NT2/D1 (cell line): Measurements from ENCODE around the gene SLC6A20.

Experiments used
- DNase-seq: peaks from one replicate; pipeline ENCODE4 v3.0.0-alpha.2; 2011; ENCODE audit warnings: low read depth, low spot score
- H3K27me3 ChIP-seq: 2 replicates; pipeline ENCODE4 v1.6.0; 2011; ENCODE audit warnings: mild to moderate bottlenecking; ENCODE audit not compliant: insufficient read length, insufficient read depth
- H3K36me3 ChIP-seq: 2 replicates; pipeline ENCODE4 v1.6.1; 2011; ENCODE audit warnings: mild to moderate bottlenecking, low read length, mixed read lengths; ENCODE audit not compliant: insufficient read depth, insufficient read length
- H3K4me1 ChIP-seq: 2 replicates; pipeline ENCODE4 v1.5.1; 2011; ENCODE audit not compliant: insufficient read depth, insufficient read length
- H3K4me3 ChIP-seq: 2 replicates; pipeline ENCODE4 v1.5.1; 2011; ENCODE audit warnings: low read depth; ENCODE audit not compliant: insufficient read length
- H3K9ac ChIP-seq: 2 replicates; pipeline ENCODE4 v1.6.0; 2011; ENCODE audit warnings: low read depth; ENCODE audit not compliant: insufficient read length
- H3K9me3 ChIP-seq: 2 replicates; pipeline ENCODE4 v1.5.1; 2011; ENCODE audit warnings: mild to moderate bottlenecking, low read length; ENCODE audit not compliant: insufficient read depth
- SUZ12 ChIP-seq: IDR thresholded peaks from 2 replicates; pipeline ENCODE4 v1.6.1; 2011; ENCODE audit not compliant: insufficient read length, insufficient read depth; ENCODE audit errors: extremely low read depth
- YY1 ChIP-seq: IDR thresholded peaks from 2 replicates; pipeline ENCODE4 v1.6.1; 2011; ENCODE audit not compliant: insufficient read length, insufficient read depth
- ZNF274 ChIP-seq: IDR thresholded peaks from 2 replicates; pipeline ENCODE4 v1.6.1; 2011; ENCODE audit warnings: mild to moderate bottlenecking, low read depth, low read length

The SLC6A20 gene

DNA sequence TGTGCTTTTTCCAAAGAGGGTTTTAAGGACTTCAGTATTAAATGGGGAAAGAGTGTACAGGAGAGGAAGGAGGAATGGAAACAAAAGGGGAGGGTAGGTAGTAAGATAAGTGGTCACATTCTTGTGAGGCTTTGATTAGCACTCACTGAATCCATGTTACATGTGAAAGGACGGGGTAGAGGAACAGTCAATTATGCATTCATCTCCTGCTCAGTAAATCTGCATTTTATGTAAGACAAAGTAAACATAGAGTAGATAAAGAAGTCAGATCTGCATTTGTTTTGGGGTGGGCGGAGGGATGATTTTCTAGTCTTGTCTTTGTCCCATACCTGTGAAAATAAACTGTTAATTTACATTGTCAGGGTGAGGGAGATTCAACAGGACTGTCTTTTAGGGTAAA, 56.3 kb downstream of the SLC6A20 start:
- Histone ChIP-seq H3K9me3 (no peaks in the 10 kb centered on the region), H3K4me1 (peaks cover 3% of the 10 kb centered on the region), H3K4me3 (no peak overlapping the region), H3K27me3 (no peaks in the 10 kb centered on the region), H3K9ac (no peak overlapping the region), H3K36me3 (peaks cover 93% of the 10 kb centered on the region)
- no peak for TF ChIP-seq SUZ12
- TF ChIP-seq YY1: no peak
- TF ChIP-seq ZNF274: no peak
- peak; percentile 48 for DNase-seq

DNA sequence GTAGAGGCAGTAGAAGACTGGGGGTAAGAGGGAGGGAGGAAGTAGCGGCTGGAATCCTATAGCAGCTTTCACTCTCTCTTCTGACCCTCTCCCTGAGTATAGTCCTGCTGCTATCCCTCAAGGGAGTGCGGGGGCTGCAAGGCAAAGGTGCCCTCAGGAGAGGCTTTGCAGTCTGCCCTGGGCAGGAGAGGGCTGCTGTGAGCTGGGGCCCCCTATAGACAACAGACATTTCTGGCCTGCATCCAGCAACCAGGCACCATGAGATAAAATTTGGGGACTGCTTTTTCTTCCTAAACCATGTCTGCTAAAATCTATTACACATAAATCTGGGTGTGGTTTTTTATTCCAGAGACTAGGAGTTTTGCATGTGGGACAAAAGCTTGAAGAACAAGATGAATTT, 59.1 kb downstream of the SLC6A20 start:
- H3K27me3 ChIP-seq: no peaks in the 10 kb centered on the region
- peaks cover 91% of the 10 kb centered on the region for H3K36me3 ChIP-seq
- no peak overlapping the region for H3K4me3 ChIP-seq
- DNase-seq: no peak
- no peaks in the 10 kb centered on the region for H3K9me3 ChIP-seq
- H3K4me1 ChIP-seq: peaks cover 3% of the 10 kb centered on the region
- TF ChIP-seq YY1 (no peak), SUZ12 (no peak), ZNF274 (no peak)
- no peak overlapping the region for H3K9ac ChIP-seq

DNA sequence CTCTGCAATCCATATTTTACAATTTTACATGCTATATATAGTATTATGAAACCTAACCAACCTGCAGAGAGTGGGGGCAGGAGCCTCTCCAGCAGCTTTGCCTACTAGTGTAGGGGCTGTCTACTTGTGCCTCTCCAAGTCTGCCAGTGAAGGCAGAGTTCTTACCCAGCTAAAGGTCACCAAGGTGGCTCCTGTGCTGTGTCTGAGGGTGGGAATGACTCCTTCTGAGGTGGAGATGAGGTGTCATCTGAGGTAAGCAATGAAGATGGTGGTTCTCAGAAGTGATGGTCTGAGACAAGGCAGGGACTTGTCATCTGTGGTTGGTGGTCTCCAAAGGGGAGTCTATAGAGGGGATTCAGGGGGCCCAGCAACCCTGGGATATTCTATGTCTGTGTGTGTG, 59.6 kb downstream of the SLC6A20 start:
- no peak for DNase-seq
- H3K36me3 ChIP-seq: peaks cover 91% of the 10 kb centered on the region
- no peak overlapping the region for H3K9ac ChIP-seq
- no peak for TF ChIP-seq SUZ12
- no peak for TF ChIP-seq ZNF274
- TF ChIP-seq YY1: no peak
- peaks cover 3% of the 10 kb centered on the region for H3K4me1 ChIP-seq
- no peaks in the 10 kb centered on the region for H3K9me3 ChIP-seq
- no peak overlapping the region for H3K4me3 ChIP-seq
- no peaks in the 10 kb centered on the region for H3K27me3 ChIP-seq

- no peaks in the 10 kb centered on the region for H3K27me3 ChIP-seq
- H3K4me1 ChIP-seq: no peaks in the 10 kb centered on the region
- no peak overlapping the region for H3K9ac ChIP-seq
- TF ChIP-seq SUZ12: no peak
- no peak for TF ChIP-seq YY1
- TF ChIP-seq ZNF274: no peak
- peaks cover 70% of the 10 kb centered on the region for H3K36me3 ChIP-seq
- H3K4me3 ChIP-seq: no peak overlapping the region
- no peak for DNase-seq
- no peaks in the 10 kb centered on the region for H3K9me3 ChIP-seq
Observed at GRCh38 chr3:45730409-45731154, 65.8 kb downstream of the SLC6A20 start.

DNA sequence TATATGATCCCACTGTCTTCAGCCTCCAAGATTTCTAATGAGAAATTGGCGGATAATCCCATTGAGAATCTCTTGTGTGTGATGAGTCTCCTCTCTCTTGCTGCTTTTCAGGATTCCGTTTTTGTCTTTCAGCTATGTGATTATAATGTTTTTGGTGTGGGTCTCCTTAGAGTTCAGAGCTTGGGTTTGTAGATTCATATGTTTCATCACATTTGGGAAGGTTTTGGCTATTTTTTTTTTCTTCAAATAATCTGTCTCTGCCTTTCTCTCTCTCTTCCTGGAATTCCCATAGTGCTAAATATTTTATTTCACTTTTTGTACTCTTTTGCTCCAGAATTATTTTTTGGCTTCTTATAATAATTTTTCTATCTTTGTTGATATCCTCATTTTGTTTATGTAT, 66.7 kb downstream of the SLC6A20 start:
- no peak for TF ChIP-seq YY1
- no peak for TF ChIP-seq ZNF274
- TF ChIP-seq SUZ12: no peak
- Histone ChIP-seq H3K27me3 (no peaks in the 10 kb centered on the region), H3K4me3 (no peak overlapping the region), H3K9me3 (no peaks in the 10 kb centered on the region), H3K4me1 (no peaks in the 10 kb centered on the region), H3K36me3 (peaks cover 60% of the 10 kb centered on the region), H3K9ac (no peak overlapping the region)
- DNase-seq: no peak

GRCh38 chr3:45724911-45725310, 71.4 kb downstream of the SLC6A20 start:
- no peaks in the 10 kb centered on the region for H3K9me3 ChIP-seq
- H3K27me3 ChIP-seq: no peaks in the 10 kb centered on the region
- DNase-seq: no peak
- TF ChIP-seq ZNF274 (no peak), YY1 (no peak), SUZ12 (no peak)
- H3K9ac ChIP-seq: no peak overlapping the region
- no peak overlapping the region for H3K4me3 ChIP-seq
- peaks cover 49% of the 10 kb centered on the region for H3K36me3 ChIP-seq
- H3K4me1 ChIP-seq: no peaks in the 10 kb centered on the region

DNA sequence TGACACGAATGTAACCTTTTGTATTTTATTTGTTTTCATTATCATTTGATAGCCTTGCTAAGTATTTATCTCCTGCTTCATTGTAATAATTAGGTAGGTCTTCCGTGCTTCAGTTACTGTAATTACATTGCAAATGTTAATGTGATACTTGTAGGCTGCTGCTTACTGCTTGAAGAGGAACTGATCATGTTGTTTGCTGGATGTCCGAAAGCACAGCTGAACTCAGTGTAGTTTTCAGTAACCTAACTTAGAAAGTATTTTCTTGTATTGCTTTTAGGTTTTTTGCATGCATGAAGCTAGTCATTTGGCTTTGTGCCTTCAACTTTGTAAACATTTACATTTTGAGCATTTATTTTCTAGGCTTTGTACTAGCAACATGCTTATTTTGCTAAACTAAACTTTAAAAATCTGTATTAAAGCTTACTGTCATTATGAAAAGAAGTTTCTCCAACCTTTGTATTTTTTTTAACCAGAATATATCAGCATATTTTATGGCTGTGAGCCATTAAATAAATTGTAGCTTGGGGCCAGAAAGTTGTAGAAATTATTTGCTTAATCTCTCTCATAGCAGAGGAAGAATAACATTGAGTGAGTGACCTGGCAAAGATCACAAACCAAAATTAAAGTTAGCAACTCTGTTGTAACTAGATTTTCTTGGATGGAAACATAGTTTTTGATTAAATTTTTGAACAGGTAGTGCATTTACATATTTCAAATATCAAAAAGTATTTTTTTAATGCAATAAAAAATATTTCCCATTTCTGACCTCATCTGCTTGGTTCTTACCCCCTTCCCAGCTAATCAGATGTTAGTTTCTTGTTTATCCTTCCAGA, 76.5 kb downstream of the SLC6A20 start:
- peaks cover 45% of the 10 kb centered on the region for H3K36me3 ChIP-seq

More for the DNA sequence above, 76.5 kb downstream of the SLC6A20 start:
- Histone ChIP-seq H3K4me1 (no peaks in the 10 kb centered on the region), H3K9me3 (no peaks in the 10 kb centered on the region), H3K9ac (no peak overlapping the region), H3K4me3 (no peak overlapping the region), H3K27me3 (no peaks in the 10 kb centered on the region)
- TF ChIP-seq ZNF274 (no peak), SUZ12 (no peak), YY1 (no peak)
- no peak for DNase-seq
